ENCODE measurements around the gene RPA3.

GRCh38 chr7:7618410-7618809 is 100.0 kb downstream of the RPA3 start:
- TF ChIP-seq POLR2A (IDR thresholded peaks at IDR 0.05; ENCODE audit: borderline replicate concordance, extremely low read depth, insufficient read depth, insufficient read length), result no peak
- no peak for TF ChIP-seq CTCF (IDR thresholded peaks at IDR 0.05 in 2 of 3, conservative IDR thresholded peaks at IDR 0.05 in 1 of 3; ENCODE audit: borderline replicate concordance in 1 of 3, insufficient read depth in 1 of 3, low read depth in 2 of 3, low read length in 2 of 3)

Data from HCT116 (cell line).